Tibial artery (tissue), 4 donors: ENCODE results near the gene FAM3A.

ENCODE experiments used
- DNase-seq, 2 donors: peaks; one replicate each; pipeline ENCODE4 v3.0.0-alpha.2; 2019
- H3K27ac ChIP-seq, 2 donors: fragments of 200-600 bp; sonication (generic) in 1 of 2; 1 replicate in 1 of 2; 2 replicates in 1 of 2; pipeline ENCODE4 v1.5.1; 2018 to 2019; ENCODE audit warnings: mild to moderate bottlenecking in 1 of 2
- H3K27me3 ChIP-seq, 2 donors: fragments of 200-600 bp; sonication (generic) in 1 of 2; one replicate each; pipeline versions ENCODE4 v1.5.1 to v1.6.0; 2016 to 2019
- H3K36me3 ChIP-seq, 3 donors: fragments of 200-600 bp; sonication (generic) in 2 of 3; one replicate each; pipeline ENCODE4 v1.5.1; 2016 to 2019; ENCODE audit warnings: mild to moderate bottlenecking in 2 of 3
- H3K4me1 ChIP-seq, 4 donors: fragments of 200-600 bp; sonication (generic) in 2 of 4; 1 replicate in 3 of 4; 2 replicates in 1 of 4; pipeline ENCODE4 v1.5.1; 2016 to 2019
- H3K4me3 ChIP-seq, 2 donors: fragments of 200-600 bp; sonication (generic) in 1 of 2; 1 replicate in 1 of 2; 2 replicates in 1 of 2; pipeline ENCODE4 v1.5.1; 2018 to 2019; ENCODE audit warnings: mild to moderate bottlenecking in 2 of 2
- H3K9me3 ChIP-seq, 3 donors: fragments of 200-600 bp; sonication (generic) in 1 of 3; one replicate each; pipeline ENCODE4 v1.5.1; 2016 to 2019
- CTCF ChIP-seq, 2 experiments: fragments of 200-600 bp in 1 of 2; fragments of 450-650 bp in 1 of 2; IDR thresholded peaks; one replicate each; pipeline ENCODE4 v1.5.1; 2017 to 2019; ENCODE audit warnings: antibody characterized with exemption in 2 of 2, mild to moderate bottlenecking in 1 of 2, moderate library complexity in 1 of 2
- intact Hi-C: fragments of 100-400 bp; cut with DNase I; formaldehyde crosslinking; loops from one replicate; pipeline ENCODE4 v1.15.0; 2023; ENCODE audit warnings: low total_unique reads

The FAM3A gene

GRCh38 chrX:154534526-154535322 lies 18.7 kb upstream of the FAM3A start:
- peak; percentile 80 to 91 for DNase-seq
- Histone ChIP-seq H3K36me3 (peaks cover 0 to 45% (median 20%) of the 10 kb centered on the region in 3 donors), H3K9me3 (no peaks in the 10 kb centered on the region), H3K4me1 (peaks cover 0 to 23% (median 9%) of the 10 kb centered on the region in 4 donors), H3K27me3 (no peaks in the 10 kb centered on the region), H3K27ac (peak overlapping the region; percentile 41 to 70), H3K4me3 (no peak overlapping the region)
- TF ChIP-seq CTCF (IDR thresholded peaks at IDR 0.05) = peak; percentile 87 to 97
- intact Hi-C loops = loop anchor here (5.0 kb wide), 1 partner anchor 132 kb away; no protein-coding TSS in a partner anchor

- Histone ChIP-seq H3K27ac (no peak overlapping the region), H3K27me3 (no peaks in the 10 kb centered on the region), H3K9me3 (no peaks in the 10 kb centered on the region), H3K36me3 (peaks cover 0 to 45% (median 20%) of the 10 kb centered on the region in 3 donors), H3K4me1 (peaks cover 0 to 23% (median 9%) of the 10 kb centered on the region in 4 donors), H3K4me3 (no peak overlapping the region)
- intact Hi-C loops = loop anchor here (5.0 kb wide), 1 partner anchor 130 kb away; no protein-coding TSS in a partner anchor
- no peak for DNase-seq
- no peak for TF ChIP-seq CTCF (IDR thresholded peaks at IDR 0.05)
Measured at GRCh38 chrX:154532690-154533089, 16.7 kb upstream of the FAM3A start.

- H3K27me3 ChIP-seq = no peaks in the 10 kb centered on the region
- no peak for TF ChIP-seq CTCF (IDR thresholded peaks at IDR 0.05)
- no peaks in the 10 kb centered on the region for H3K9me3 ChIP-seq
- intact Hi-C loops = loop anchor here (5.0 kb wide), 1 partner anchor 129 kb away; no protein-coding TSS in a partner anchor
- peak overlapping the region; percentile 65 to 70 for H3K27ac ChIP-seq
- H3K4me3 ChIP-seq = no peak overlapping the region
- peaks cover 0 to 30% (median 13%) of the 10 kb centered on the region in 4 donors for H3K4me1 ChIP-seq
- peaks cover 0 to 45% (median 20%) of the 10 kb centered on the region in 3 donors for H3K36me3 ChIP-seq
- peak; percentile 44 to 84 for DNase-seq
Measured at GRCh38 chrX:154531626-154532025, 15.6 kb upstream of the FAM3A start.

- H3K27me3 ChIP-seq = no peaks in the 10 kb centered on the region
- H3K27ac ChIP-seq = peak overlapping the region in 1 of 2 donors; percentile 70
- peaks cover 0 to 38% (median 13%) of the 10 kb centered on the region in 3 donors for H3K36me3 ChIP-seq
- peaks cover 0 to 30% (median 13%) of the 10 kb centered on the region in 4 donors for H3K4me1 ChIP-seq
- no peak overlapping the region for H3K4me3 ChIP-seq
- H3K9me3 ChIP-seq = no peaks in the 10 kb centered on the region
- intact Hi-C loops = loop anchor here (5.0 kb wide), 1 partner anchor 128 kb away; no protein-coding TSS in a partner anchor
- no peak for TF ChIP-seq CTCF (IDR thresholded peaks at IDR 0.05)
- DNase-seq = no peak
Measured at GRCh38 chrX:154530286-154530685, 14.3 kb upstream of the FAM3A start.

GRCh38 chrX:154529206-154529612 lies 13.2 kb upstream of the FAM3A start:
- TF ChIP-seq CTCF (IDR thresholded peaks at IDR 0.05) = no peak
- Histone ChIP-seq H3K27me3 (no peaks in the 10 kb centered on the region), H3K4me3 (no peak overlapping the region), H3K36me3 (peaks cover 0 to 31% (median 10%) of the 10 kb centered on the region in 3 donors), H3K27ac (peak overlapping the region in 1 of 2 donors; percentile 35), H3K9me3 (no peaks in the 10 kb centered on the region), H3K4me1 (peaks cover 0 to 25% (median 6%) of the 10 kb centered on the region in 4 donors)
- intact Hi-C loops = no loop called here
- no peak for DNase-seq
